NCI-H128 (cell line): ENCODE data around the gene WNT4.

ENCODE experiments used
- DNase-seq: peaks from one replicate; lab custom pipeline; 2025; ENCODE audit not compliant: unreplicated experiment; lab: John Stamatoyannopoulos, UW

WNT4 gene

GRCh38 chr1:22164841-22165808 is 22.2 kb upstream of the WNT4 start:
- DNase-seq = no peak

- no peak for DNase-seq
These were observed 20.7 kb upstream of the WNT4 start for GRCh38 chr1:22163564-22163963.

- no peak for DNase-seq
These were observed 20.2 kb upstream of the WNT4 start for GRCh38 chr1:22163137-22163536.

GRCh38 chr1:22159891-22160290 is 17.0 kb upstream of the WNT4 start:
- DNase-seq = no peak

GRCh38 chr1:22158654-22159053 is 15.8 kb upstream of the WNT4 start:
- no peak for DNase-seq

GRCh38 chr1:22157359-22157966 is 14.6 kb upstream of the WNT4 start:
- no peak for DNase-seq

GRCh38 chr1:22155517-22155916 is 12.6 kb upstream of the WNT4 start:
- DNase-seq = no peak

- DNase-seq = no peak
These were observed 11.7 kb upstream of the WNT4 start for GRCh38 chr1:22154626-22155025.

GRCh38 chr1:22153660-22154437 is 11.0 kb upstream of the WNT4 start:
- no peak for DNase-seq

GRCh38 chr1:22150923-22151322 is 8.0 kb upstream of the WNT4 start:
- no peak for DNase-seq

GRCh38 chr1:22142315-22143064 is 407 bp downstream of the WNT4 start:
- DNase-seq = no peak

GRCh38 chr1:22141554-22142314 is 1.2 kb downstream of the WNT4 start:
- DNase-seq = no peak

- DNase-seq = no peak
These were observed 2.2 kb downstream of the WNT4 start for GRCh38 chr1:22140694-22141093.

- DNase-seq = no peak
These were observed 3.1 kb downstream of the WNT4 start for GRCh38 chr1:22139817-22140216.

GRCh38 chr1:22139066-22139594 is 3.8 kb downstream of the WNT4 start:
- DNase-seq = no peak

GRCh38 chr1:22137004-22137720 is 5.7 kb downstream of the WNT4 start:
- no peak for DNase-seq

- no peak for DNase-seq
These were observed 9.0 kb downstream of the WNT4 start for GRCh38 chr1:22133931-22134324.

GRCh38 chr1:22133247-22133930 is 9.5 kb downstream of the WNT4 start:
- DNase-seq = no peak
